ENCODE data around the gene MUS81. TPM values are rescaled to one million over a fixed set of nuclear protein-coding genes. Genes with fewer than 3 reads are reported as not detected.
A peak's percentile ranks its signal among the peaks of the same experiment; 100 is the strongest.

The MUS81 gene
- total RNA-seq, 2 donors from 2014 or later = 80.6 to 94.8 TPM

- DNase-seq (peak; percentile 99 to 100), ATAC-seq (replicated peaks in 1 of 2) (peak; percentile 69 to 71)
- Mint-ChIP-seq H3K9me3 (no peaks in the 10 kb centered on the region), H3K27ac (peak overlapping the region; percentile 95), H3K4me1 (ENCODE audit: low read depth) (peaks cover 58% of the 10 kb centered on the region), H3K27me3 (ENCODE audit: low read depth) (no peaks in the 10 kb centered on the region), H3K36me3 (ENCODE audit: insufficient read depth in 2 of 2) (peaks cover 20 to 31% of the 10 kb centered on the region in 2 donors), H3K4me3 (peak overlapping the region; percentile 96 to 97)
These were observed 980 bp upstream of the MUS81 start for GRCh38 chr11:65859095-65859811.

GRCh38 chr11:65859812-65860277 is 388 bp upstream of the MUS81 start:
- H3K27ac Mint-ChIP-seq = peak overlapping the region; percentile 83
- ATAC-seq (replicated peaks in 1 of 2) = peak; percentile 0 to 5

GRCh38 chr11:65861165-65861505 is 902 bp downstream of the MUS81 start:
- H3K36me3 Mint-ChIP-seq (ENCODE audit: insufficient read depth in 2 of 2) = peaks cover 10 to 19% of the 10 kb centered on the region in 2 donors
- ATAC-seq (replicated peaks in 1 of 2) (no peak), DNase-seq (no peak)

More at GRCh38 chr11:65859812-65860277, 388 bp upstream of the MUS81 start:
- no peaks in the 10 kb centered on the region for H3K9me3 Mint-ChIP-seq
- H3K27me3 Mint-ChIP-seq (ENCODE audit: low read depth) = no peaks in the 10 kb centered on the region
- no peak for DNase-seq
- peaks cover 15 to 25% of the 10 kb centered on the region in 2 donors for H3K36me3 Mint-ChIP-seq (ENCODE audit: insufficient read depth in 2 of 2)
- peaks cover 52% of the 10 kb centered on the region for H3K4me1 Mint-ChIP-seq (ENCODE audit: low read depth)
- peak overlapping the region; percentile 96 to 97 for H3K4me3 Mint-ChIP-seq

GRCh38 chr11:65861533-65862183 is 1.4 kb downstream of the MUS81 start:
- no peaks in the 10 kb centered on the region for H3K27me3 Mint-ChIP-seq (ENCODE audit: low read depth)
- peak overlapping the region; percentile 96 to 97 for H3K4me3 Mint-ChIP-seq
- H3K4me1 Mint-ChIP-seq (ENCODE audit: low read depth) = peaks cover 36% of the 10 kb centered on the region
- DNase-seq = peak in 1 of 2 donors; percentile 1
- H3K9me3 Mint-ChIP-seq = no peaks in the 10 kb centered on the region
- no peak overlapping the region for H3K27ac Mint-ChIP-seq
- ATAC-seq (replicated peaks in 1 of 2) = no peak
- H3K36me3 Mint-ChIP-seq (ENCODE audit: insufficient read depth in 2 of 2) = peaks cover 5 to 14% of the 10 kb centered on the region in 2 donors

More at GRCh38 chr11:65861165-65861505, 902 bp downstream of the MUS81 start:
- no peaks in the 10 kb centered on the region for H3K27me3 Mint-ChIP-seq (ENCODE audit: low read depth)
- H3K9me3 Mint-ChIP-seq = no peaks in the 10 kb centered on the region
- H3K4me1 Mint-ChIP-seq (ENCODE audit: low read depth) = peaks cover 39% of the 10 kb centered on the region
- H3K27ac Mint-ChIP-seq = peak overlapping the region; percentile 87
- peak overlapping the region; percentile 96 to 97 for H3K4me3 Mint-ChIP-seq

GRCh38 chr11:65862191-65862735 is 2.0 kb downstream of the MUS81 start:
- Mint-ChIP-seq H3K9me3 (no peaks in the 10 kb centered on the region), H3K27ac (no peak overlapping the region), H3K4me3 (peak overlapping the region; percentile 96 to 97), H3K36me3 (ENCODE audit: insufficient read depth in 2 of 2) (peaks cover 3 to 14% of the 10 kb centered on the region in 2 donors), H3K27me3 (ENCODE audit: low read depth) (no peaks in the 10 kb centered on the region), H3K4me1 (ENCODE audit: low read depth) (peaks cover 39% of the 10 kb centered on the region)
- DNase-seq (no peak), ATAC-seq (replicated peaks in 1 of 2) (no peak)

- H3K4me3 Mint-ChIP-seq = peak overlapping the region in 1 of 2 donors; percentile 96
- no peak overlapping the region for H3K27ac Mint-ChIP-seq
- H3K9me3 Mint-ChIP-seq = no peaks in the 10 kb centered on the region
- ATAC-seq (replicated peaks in 1 of 2) (no peak), DNase-seq (no peak)
- peaks cover 40% of the 10 kb centered on the region for H3K4me1 Mint-ChIP-seq (ENCODE audit: low read depth)
- peaks cover 3 to 15% of the 10 kb centered on the region in 2 donors for H3K36me3 Mint-ChIP-seq (ENCODE audit: insufficient read depth in 2 of 2)
- no peaks in the 10 kb centered on the region for H3K27me3 Mint-ChIP-seq (ENCODE audit: low read depth)
These were observed 3.0 kb downstream of the MUS81 start for GRCh38 chr11:65862941-65863888.

- Mint-ChIP-seq H3K4me1 (ENCODE audit: low read depth) (peaks cover 40% of the 10 kb centered on the region), H3K4me3 (no peak overlapping the region), H3K27me3 (ENCODE audit: low read depth) (no peaks in the 10 kb centered on the region), H3K9me3 (no peaks in the 10 kb centered on the region), H3K27ac (no peak overlapping the region), H3K36me3 (ENCODE audit: insufficient read depth in 2 of 2) (peaks cover 3 to 15% of the 10 kb centered on the region in 2 donors)
- ATAC-seq (replicated peaks in 1 of 2) = no peak
- no peak for DNase-seq
These were observed 3.9 kb downstream of the MUS81 start for GRCh38 chr11:65863889-65864705.

GRCh38 chr11:65864706-65865471 is 4.7 kb downstream of the MUS81 start:
- H3K4me3 Mint-ChIP-seq = no peak overlapping the region
- ATAC-seq (replicated peaks in 1 of 2) = no peak
- no peaks in the 10 kb centered on the region for H3K27me3 Mint-ChIP-seq (ENCODE audit: low read depth)
- H3K27ac Mint-ChIP-seq = no peak overlapping the region
- H3K9me3 Mint-ChIP-seq = no peaks in the 10 kb centered on the region
- H3K36me3 Mint-ChIP-seq (ENCODE audit: insufficient read depth in 2 of 2) = peaks cover 3 to 15% of the 10 kb centered on the region in 2 donors
- no peak for DNase-seq
- H3K4me1 Mint-ChIP-seq (ENCODE audit: low read depth) = peaks cover 37% of the 10 kb centered on the region

GRCh38 chr11:65865550-65866172 is 5.4 kb downstream of the MUS81 start:
- peaks cover 38% of the 10 kb centered on the region for H3K4me1 Mint-ChIP-seq (ENCODE audit: low read depth)
- H3K36me3 Mint-ChIP-seq (ENCODE audit: insufficient read depth in 2 of 2) = peaks cover 2 to 13% of the 10 kb centered on the region in 2 donors
- DNase-seq (no peak), ATAC-seq (replicated peaks in 1 of 2) (no peak)
- H3K27ac Mint-ChIP-seq = no peak overlapping the region
- no peaks in the 10 kb centered on the region for H3K27me3 Mint-ChIP-seq (ENCODE audit: low read depth)
- no peak overlapping the region for H3K4me3 Mint-ChIP-seq
- H3K9me3 Mint-ChIP-seq = no peaks in the 10 kb centered on the region

GRCh38 chr11:65866509-65867283 is 6.5 kb downstream of the MUS81 start:
- DNase-seq = no peak
- no peak for ATAC-seq (replicated peaks in 1 of 2)
- Mint-ChIP-seq H3K4me1 (ENCODE audit: low read depth) (peaks cover 34% of the 10 kb centered on the region), H3K27ac (no peak overlapping the region), H3K36me3 (ENCODE audit: insufficient read depth in 2 of 2) (peaks cover 2 to 13% of the 10 kb centered on the region in 2 donors), H3K27me3 (ENCODE audit: low read depth) (no peaks in the 10 kb centered on the region), H3K4me3 (no peak overlapping the region), H3K9me3 (no peaks in the 10 kb centered on the region)

Measured in activated T-cell treated with anti-CD3 and anti-CD28 coated beads, Interleukin-2, amount 50 U/mL, for 72 hours (primary cell).